Measurements from ENCODE around the gene ZCCHC9.

- TF ChIP-seq CTCF (IDR thresholded peaks at IDR 0.05) (no peak), POLR2A (IDR thresholded peaks at IDR 0.05) (no peak)
These were observed 2.2 kb downstream of the ZCCHC9 start for GRCh38 chr5:81303563-81303962.

Measured in Peyer's patch (tissue), 4 donors.